HepG2 (cell line): Measurements from ENCODE around the gene GPR39. TPM values are rescaled to one million over a fixed set of nuclear protein-coding genes. Genes with fewer than 3 reads are reported as not detected.
A peak's percentile ranks its signal among the peaks of the same experiment; 100 is the strongest.

Experiments
- ATAC-seq: fragments of 200-7000 bp; cut with Tn5 transposase; 3 replicates; pipeline ENCODE4 v1.9.1; 2020; ENCODE audit warnings: mild to moderate bottlenecking, moderate library complexity
- BruUV-seq: library from RNA; stranded (reverse); fragments of 400-500 nt; replicated peaks from 2 replicates; lab custom pipeline; 2021; lab: Mats Ljungman, UMichigan
- CTCF ChIA-PET: fragments of 300-600 bp; formaldehyde crosslinking; extraction: SDS; loops from one replicate; lab custom pipeline; 2021; ENCODE audit warnings: low total read pairs, inconsistent platforms, low intra/inter-chr PET ratio; lab: Yijun Ruan, JAX
- POLR2A ChIA-PET: fragments of 350-600 bp; sonication (Branson Sonifier 250); formaldehyde crosslinking; loops from one replicate; lab custom pipeline; 2020; ENCODE audit warnings: antibody characterized with exemption, inconsistent platforms; lab: Yijun Ruan, JAX
- DNase-seq: peaks from one replicate; pipeline ENCODE4 v3.0.0-alpha.2; 2015; ENCODE audit warnings: low spot score
- FAIRE-seq: peaks from 3 replicates; lab custom pipeline; 2011; peaks lifted over from hg19 to GRCh38; lab: Jason Lieb, UNC
- H2AFZ ChIP-seq: one replicate; pipeline ENCODE4 v1.6.1; 2011; ENCODE audit warnings: low read length, inconsistent platforms
- H3K27ac ChIP-seq: fragments of 300-600 bp; 3 replicates; pipeline ENCODE4 v1.8.0; 2011; ENCODE audit warnings: mixed run types, mild to moderate bottlenecking, mixed read lengths, low read length, inconsistent platforms; ENCODE audit not compliant: insufficient read depth; ENCODE audit errors: extremely low read length
- H3K27me3 ChIP-seq, 2 experiments: fragments of 200-600 bp in 1 of 2; 2 replicates in 1 of 2; 3 replicates in 1 of 2; pipeline versions ENCODE4 v1.6.0 to v1.8.0; 2011; ENCODE audit warnings: low read length in 2 of 2, mild to moderate bottlenecking in 2 of 2, moderate library complexity in 2 of 2, inconsistent platforms in 1 of 2; ENCODE audit not compliant: insufficient read depth in 2 of 2, control insufficient read depth in 1 of 2
- H3K36me3 ChIP-seq, 2 experiments: fragments of 200-600 bp in 1 of 2; replicated peaks in 1 of 2; 2 replicates in 1 of 2; 3 replicates in 1 of 2; pipeline versions ENCODE4 v1.5.1 to v1.8.0; 2011; ENCODE audit warnings: low read length in 2 of 2, inconsistent platforms in 1 of 2; ENCODE audit not compliant: insufficient read depth in 2 of 2, control insufficient read depth in 1 of 2
- H3K4me1 ChIP-seq: 2 replicates; pipeline ENCODE4 v1.5.1; 2012; ENCODE audit warnings: low read length, inconsistent platforms; ENCODE audit not compliant: insufficient read depth
- H3K4me2 ChIP-seq: 2 replicates; pipeline ENCODE4 v1.6.0; 2011; ENCODE audit warnings: low read depth, low read length, inconsistent platforms
- H3K4me3 ChIP-seq, 3 experiments: fragments of 200-600 bp in 1 of 3; sonication (generic), shearing (Covaris generic) in 1 of 3; replicated peaks in 1 of 3; 2 replicates each; pipeline ENCODE4 v1.5.1; 2011 to 2016; ENCODE audit warnings: low read length in 3 of 3, inconsistent platforms in 2 of 3, low read depth in 2 of 3, mild to moderate bottlenecking in 2 of 3, control low read depth in 1 of 3, mixed read lengths in 1 of 3; ENCODE audit not compliant: insufficient read depth in 1 of 3
- H3K79me2 ChIP-seq: one replicate; pipeline ENCODE4 v1.6.1; 2011; ENCODE audit warnings: low read length, inconsistent platforms; ENCODE audit not compliant: insufficient read depth
- H3K9ac ChIP-seq: 2 replicates; pipeline ENCODE4 v1.6.0; 2011; ENCODE audit warnings: mild to moderate bottlenecking, low read depth, low read length, inconsistent platforms; ENCODE audit not compliant: insufficient read depth
- H3K9me3 ChIP-seq: 2 replicates; pipeline ENCODE4 v1.5.1; 2012; ENCODE audit warnings: mild to moderate bottlenecking, low read length
- H4K20me1 ChIP-seq: 2 replicates; pipeline ENCODE4 v1.6.0; 2011; ENCODE audit warnings: inconsistent platforms, mild to moderate bottlenecking, low read length, moderate library complexity; ENCODE audit not compliant: insufficient read depth
- CENPX ChIP-seq: sonication (generic); formaldehyde crosslinking; IDR thresholded peaks from 2 replicates; pipeline ENCODE4 v1.9.0; 2021; ENCODE audit warnings: mild to moderate bottlenecking, missing genetic modification reagents, moderate library complexity
- FLYWCH1 ChIP-seq: sonication (generic); formaldehyde crosslinking; IDR thresholded peaks from 2 replicates; pipeline ENCODE4 v1.8.1; 2023; ENCODE audit warnings: mild to moderate bottlenecking, missing genetic modification reagents
- FOXK2 ChIP-seq: fragments of 450-650 bp; IDR thresholded peaks from 2 replicates; pipeline ENCODE4 v1.6.1; 2016
- GPBP1L1 ChIP-seq: sonication (generic); formaldehyde crosslinking; IDR thresholded peaks from 2 replicates; pipeline ENCODE4 v1.5.0; 2020; ENCODE audit warnings: mild to moderate bottlenecking, missing genetic modification reagents
- PHF21A ChIP-seq: sonication (generic); formaldehyde crosslinking; IDR thresholded peaks from 2 replicates; pipeline ENCODE4 v1.5.0; 2020; ENCODE audit warnings: mild to moderate bottlenecking, missing genetic modification reagents
- PPARG ChIP-seq: conservative IDR thresholded peaks from 2 replicates; pipeline ENCODE4 v1.6.1; 2016; ENCODE audit warnings: missing biosample characterization, missing genetic modification reagents
- PTBP1 ChIP-seq: fragments of 200-400 bp; formaldehyde crosslinking; IDR thresholded peaks from 2 replicates; pipeline ENCODE4 v1.6.1; 2018; ENCODE audit warnings: low read length, low read depth; ENCODE audit not compliant: poor library complexity, severe bottlenecking
- SP4 ChIP-seq: sonication (generic); formaldehyde crosslinking; IDR thresholded peaks from 2 replicates; pipeline ENCODE4 v1.8.1; 2023; ENCODE audit warnings: mild to moderate bottlenecking, missing genetic modification reagents
- TRIM22 ChIP-seq: fragments of 450-650 bp; IDR thresholded peaks from 2 replicates; pipeline ENCODE4 v1.6.1; 2017
- ZBTB7B ChIP-seq: sonication (generic); formaldehyde crosslinking; IDR thresholded peaks from 2 replicates; pipeline ENCODE4 v1.4.0; 2020; ENCODE audit warnings: missing genetic modification reagents
- ZNF138 ChIP-seq: sonication (generic); formaldehyde crosslinking; IDR thresholded peaks from 2 replicates; pipeline ENCODE4 v1.5.0; 2020; ENCODE audit warnings: mild to moderate bottlenecking, low read depth, missing genetic modification reagents
- ZNF724P ChIP-seq: sonication (generic); formaldehyde crosslinking; IDR thresholded peaks from 2 replicates; pipeline ENCODE4 v1.8.0; 2022; ENCODE audit warnings: missing genetic modification reagents, borderline replicate concordance
- ZNF781 ChIP-seq: sonication (generic); formaldehyde crosslinking; IDR thresholded peaks from 2 replicates; pipeline ENCODE4 v1.5.1; 2020; ENCODE audit warnings: borderline replicate concordance, mild to moderate bottlenecking, missing genetic modification reagents; ENCODE audit errors: not compliant biosample characterization
- WGBS: methylation state at CpG from one replicate; pipeline ENCODE4 v1.1.6; 2017; ENCODE audit warnings: low lambda C conversion rate; 5-methylcytosine and 5-hydroxymethylcytosine counted together
- in situ Hi-C: cut with HindIII; loops from 2 replicates; pipeline ENCODE4 v1.10.0; 2017; ENCODE audit warnings: low pct_unique_long_range_greater_than_20kb; ENCODE audit not compliant: extremely low pct_ligation_motif_present
- intact Hi-C: fragments of 100-400 bp; cut with micrococcal nuclease; formaldehyde crosslinking; loops from one replicate; pipeline ENCODE4 v1.10.0; 2022; ENCODE audit not compliant: unreplicated experiment
- polyA plus RNA-seq, 8 experiments: library from polyadenylated mRNA; depleted of rRNA in 3 of 8; stranded (reverse) in 7 of 8; unstranded in 1 of 8; fragments of >200 nt; fragmentation: Illumina TruSeq in 4 of 8; extraction: Trizol in 4 of 8; gene quantifications; 2 replicates each; pipeline versions ENCODE4 v1.2.1 to v1.2.3, GENCODE V29; 2011 to 2016; ENCODE audit warnings: low read depth in 4 of 8, missing spikeins in 1 of 8, mixed read lengths in 1 of 8; ENCODE audit not compliant: insufficient read depth in 1 of 8
- total RNA-seq, 5 experiments: library from RNA; depleted of rRNA; stranded (reverse); fragments of >200 nt; fragmentation: Illumina TruSeq; extraction: Trizol; gene quantifications; 2 replicates each; pipeline ENCODE4 v1.2.3, GENCODE V29; 2016; ENCODE audit warnings: low read depth in 1 of 5

The GPR39 gene
- total and polyA plus RNA-seq, 2 of the 13 experiments (the other 11 are each of a cell fraction or from before 2014, with no cell fraction given), result 0.16 to 0.62 TPM

- TF ChIP-seq ZNF138 (CRISPR knock-in tag), result no peak
- TF ChIP-seq TRIM22, result 0 out of 2 replicates have a peak, but pooled peaks have one; percentile 65
- no peak for TF ChIP-seq ZBTB7B (CRISPR knock-in tag)
- TF ChIP-seq ZNF724P (CRISPR knock-in tag), result no peak
- no peak for TF ChIP-seq CENPX
- TF ChIP-seq FOXK2, result 0 out of 2 replicates have a peak, but pooled peaks have one; percentile 40
- TF ChIP-seq FLYWCH1 (CRISPR knock-in tag), result no peak
Observed at GRCh38 chr2:132446444-132446843, 29.8 kb downstream of the GPR39 start (continued).

- 44% methylated on average over 6 of the region's 6 CpGs for WGBS
- Histone ChIP-seq H3K4me1 (no peaks in the 10 kb centered on the region), H4K20me1 (no peaks in the 10 kb centered on the region), H3K79me2 (no peaks in the 10 kb centered on the region), H3K9ac (no peak overlapping the region), H3K4me3 (no peak overlapping the region), H3K27ac (no peak overlapping the region), H3K4me2 (no peak overlapping the region), H3K36me3 (no peaks in the 10 kb centered on the region), H2AFZ (no peak overlapping the region), H3K27me3 (no peaks in the 10 kb centered on the region), H3K9me3 (peaks cover 5% of the 10 kb centered on the region; the same call in 1 of the 2 replicates)
- intact Hi-C loops (loop anchor here (2.0 kb wide), 1 partner anchor 180 kb away; no protein-coding TSS in a partner anchor), in situ Hi-C loops (no loop called here)
- no peak for TF ChIP-seq PTBP1
- no peak for TF ChIP-seq SP4 (CRISPR knock-in tag)
- no peak for TF ChIP-seq GPBP1L1 (CRISPR knock-in tag)
- no peak for TF ChIP-seq ZNF781 (CRISPR knock-in tag)
- TF ChIP-seq PPARG, result no peak
- no peak for TF ChIP-seq PHF21A (CRISPR knock-in tag)
- ATAC-seq, result no peak
- DNase-seq, result no peak
- FAIRE-seq, result no peak
- POLR2A ChIA-PET, result no interaction called here
- BruUV-seq, result no TSS peak
- CTCF ChIA-PET, result no interaction called here
Observed at GRCh38 chr2:132448331-132448730, 31.7 kb downstream of the GPR39 start.
